Measurements from ENCODE around the gene KCNK10.

Gene KCNK10

GRCh38 chr14:88318406-88318805, 4.7 kb downstream of the KCNK10 start:
- no peak for DNase-seq (ENCODE audit: low read depth)

DNA sequence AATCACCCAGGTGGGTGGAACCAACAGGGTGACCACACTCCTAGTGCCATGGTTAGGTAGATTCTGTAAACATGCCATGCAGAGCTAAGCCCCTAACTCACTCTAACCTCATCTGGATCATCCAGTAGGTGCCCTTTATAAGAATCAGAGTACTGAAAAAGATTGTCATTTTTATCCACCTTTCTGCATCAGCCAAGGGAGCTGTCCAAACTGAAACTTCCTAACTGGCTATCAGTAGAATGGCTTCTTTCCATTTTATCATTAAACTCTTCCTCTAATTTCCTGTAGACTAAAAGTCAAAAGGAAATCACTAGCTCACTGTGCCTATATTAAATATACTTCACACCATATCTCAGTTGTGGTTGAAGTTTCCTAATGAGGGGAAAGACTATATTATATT, 6.5 kb downstream of the KCNK10 start:
- no peak for DNase-seq (ENCODE audit: low read depth)

DNA sequence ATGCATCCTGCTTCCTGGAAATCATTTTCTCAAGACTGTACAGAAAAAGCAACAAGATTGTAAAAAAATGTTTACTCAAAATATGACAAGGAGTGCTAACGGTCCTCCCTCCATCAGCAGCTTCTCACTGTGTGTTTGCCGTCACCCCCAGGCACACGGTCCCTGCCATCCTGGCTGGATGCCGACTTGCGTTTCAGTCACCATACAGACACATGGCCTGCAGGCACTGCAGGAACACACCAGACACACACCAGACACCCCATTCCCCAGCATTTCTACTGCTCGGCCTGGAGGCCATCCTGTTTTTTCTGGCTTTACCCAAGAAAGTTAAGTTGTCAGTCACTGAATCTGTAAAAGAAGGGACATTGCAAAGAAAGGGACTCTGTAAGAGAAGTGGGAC, 10.8 kb downstream of the KCNK10 start:
- DNase-seq (ENCODE audit: low read depth) = no peak

DNA sequence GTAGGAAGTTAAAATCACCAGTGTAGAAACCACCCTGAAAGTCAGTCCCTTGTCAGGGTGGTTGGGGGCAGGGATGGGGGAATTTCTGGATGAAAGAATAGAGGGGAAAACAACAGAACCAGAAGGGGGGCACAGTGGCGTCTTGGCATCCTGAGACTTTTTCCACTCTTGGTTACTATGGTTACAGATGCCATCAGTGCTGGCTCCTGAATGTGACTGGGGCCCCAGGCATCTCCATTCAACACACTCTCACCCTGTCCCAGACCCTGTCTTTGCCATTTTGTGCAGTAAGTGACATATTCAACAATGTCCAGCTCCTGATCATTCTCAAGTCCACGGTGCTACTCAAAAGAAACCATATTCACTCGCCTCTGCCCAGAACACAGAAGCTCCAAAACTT, 11.3 kb downstream of the KCNK10 start:
- DNase-seq (ENCODE audit: low read depth) = no peak

GRCh38 chr14:88310449-88310848, 12.6 kb downstream of the KCNK10 start:
- no peak for DNase-seq (ENCODE audit: low read depth)

DNA sequence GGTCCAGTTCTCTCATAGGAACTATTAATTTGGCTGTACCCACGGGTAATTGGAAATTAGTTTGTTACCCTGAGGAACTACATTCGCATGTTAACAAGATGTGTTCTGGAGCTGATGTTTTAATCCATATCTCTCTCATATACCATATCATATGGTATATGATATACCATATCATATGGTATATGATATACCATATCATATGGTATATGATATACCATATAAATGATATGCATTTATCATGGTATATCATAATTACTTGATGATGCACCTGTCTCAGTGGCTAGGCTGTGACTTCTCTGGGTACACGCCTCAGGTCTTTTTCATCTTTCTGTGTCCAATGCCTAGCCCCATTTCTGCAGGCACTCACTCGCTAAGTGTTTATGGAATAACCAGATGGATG, 13.0 kb downstream of the KCNK10 start:
- DNase-seq (ENCODE audit: low read depth) = no peak

DNA sequence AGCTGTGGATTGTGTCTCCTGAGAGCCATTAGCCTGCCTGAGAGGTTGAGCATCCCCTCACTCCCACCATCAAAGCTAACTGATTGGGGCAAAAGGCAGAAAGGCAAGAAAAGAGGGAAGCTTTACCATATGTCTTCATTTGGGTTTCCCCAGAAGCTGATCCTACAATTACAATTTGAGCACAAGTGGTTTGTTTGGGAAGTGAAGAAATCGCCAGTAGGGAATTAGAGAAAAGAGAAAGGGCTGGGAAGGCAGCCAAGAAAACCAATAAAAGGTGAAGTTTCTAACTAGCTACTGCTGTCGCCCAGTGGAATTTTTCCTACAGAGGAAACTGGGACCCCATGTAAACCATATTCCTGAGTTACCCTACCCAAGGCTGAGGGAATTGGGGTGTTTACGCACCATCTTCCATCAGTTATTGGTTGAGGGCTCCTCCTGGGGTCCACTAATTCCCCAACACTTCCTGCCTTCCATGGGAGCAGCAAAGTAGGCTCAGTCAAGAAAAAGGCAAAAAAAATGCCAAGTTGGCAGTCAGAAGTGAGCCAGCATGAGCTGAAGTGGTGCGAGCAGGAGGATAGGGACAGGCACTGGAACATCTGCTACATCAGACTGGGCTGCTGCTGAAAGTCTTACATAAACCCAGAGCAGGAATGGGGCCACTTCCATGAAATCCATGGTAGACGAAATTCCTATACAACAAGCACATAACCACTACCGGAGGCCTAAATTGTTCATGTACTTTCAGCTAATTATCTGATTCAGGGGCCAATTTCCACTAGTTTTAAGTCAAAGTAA, 17.3 kb downstream of the KCNK10 start:
- DNase-seq (ENCODE audit: low read depth) = no peak

- no peak for DNase-seq (ENCODE audit: low read depth)
Observed at GRCh38 chr14:88303041-88303440, 20.0 kb downstream of the KCNK10 start.

GRCh38 chr14:88301381-88301780, 21.7 kb downstream of the KCNK10 start:
- DNase-seq (ENCODE audit: low read depth) = no peak

GRCh38 chr14:88300817-88301216, 22.3 kb downstream of the KCNK10 start:
- no peak for DNase-seq (ENCODE audit: low read depth)

- DNase-seq (ENCODE audit: low read depth) = no peak
Observed at GRCh38 chr14:88299865-88300530, 23.1 kb downstream of the KCNK10 start.

DNA sequence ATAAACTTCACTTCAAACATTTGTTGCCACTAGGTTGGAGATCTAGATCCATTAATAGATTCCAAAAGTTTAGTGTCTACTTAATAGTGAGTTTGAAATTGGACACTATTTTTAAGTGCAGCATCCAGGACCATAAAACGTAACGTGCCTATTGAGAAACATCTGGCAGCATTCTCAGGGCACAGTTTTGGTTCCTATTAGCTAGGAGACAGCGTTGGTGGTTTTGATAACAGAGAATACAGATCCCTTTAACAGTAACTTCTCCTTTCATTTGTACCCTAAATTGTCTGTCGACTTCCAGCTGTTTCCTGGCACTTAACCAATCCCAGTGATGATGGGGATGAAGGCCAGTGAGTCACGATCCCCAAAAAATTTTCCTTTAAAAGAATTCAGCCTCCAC, 25.8 kb downstream of the KCNK10 start:
- DNase-seq (ENCODE audit: low read depth) = no peak

GRCh38 chr14:88296351-88296750, 26.7 kb downstream of the KCNK10 start:
- DNase-seq (ENCODE audit: low read depth) = no peak

GRCh38 chr14:88289996-88290395, 33.1 kb downstream of the KCNK10 start:
- DNase-seq (ENCODE audit: low read depth) = no peak

GRCh38 chr14:88289234-88289633, 33.8 kb downstream of the KCNK10 start:
- DNase-seq (ENCODE audit: low read depth) = no peak

- no peak for DNase-seq (ENCODE audit: low read depth)
Observed at GRCh38 chr14:88286309-88286708, 36.8 kb downstream of the KCNK10 start.

DNA sequence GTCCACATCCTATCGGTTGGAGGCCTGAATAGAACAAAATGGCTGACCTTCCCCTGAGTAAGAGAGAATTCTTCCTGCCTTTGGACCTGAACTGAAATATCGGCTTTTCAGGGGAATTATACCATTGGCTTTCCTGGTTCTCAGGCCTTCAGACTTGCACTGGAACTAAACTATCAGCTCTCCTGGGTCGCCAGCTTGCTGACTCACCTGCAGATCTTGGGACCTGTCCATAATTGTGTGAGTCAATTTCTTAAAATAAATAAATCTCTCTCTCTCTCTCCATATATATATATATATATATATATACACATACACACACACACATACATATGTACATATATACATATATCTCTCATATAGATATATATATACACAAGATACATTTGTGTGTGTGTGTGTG, 41.6 kb downstream of the KCNK10 start:
- no peak for DNase-seq (ENCODE audit: low read depth)

GRCh38 chr14:88276923-88277596, 46.0 kb downstream of the KCNK10 start:
- DNase-seq (ENCODE audit: low read depth) = no peak

DNA sequence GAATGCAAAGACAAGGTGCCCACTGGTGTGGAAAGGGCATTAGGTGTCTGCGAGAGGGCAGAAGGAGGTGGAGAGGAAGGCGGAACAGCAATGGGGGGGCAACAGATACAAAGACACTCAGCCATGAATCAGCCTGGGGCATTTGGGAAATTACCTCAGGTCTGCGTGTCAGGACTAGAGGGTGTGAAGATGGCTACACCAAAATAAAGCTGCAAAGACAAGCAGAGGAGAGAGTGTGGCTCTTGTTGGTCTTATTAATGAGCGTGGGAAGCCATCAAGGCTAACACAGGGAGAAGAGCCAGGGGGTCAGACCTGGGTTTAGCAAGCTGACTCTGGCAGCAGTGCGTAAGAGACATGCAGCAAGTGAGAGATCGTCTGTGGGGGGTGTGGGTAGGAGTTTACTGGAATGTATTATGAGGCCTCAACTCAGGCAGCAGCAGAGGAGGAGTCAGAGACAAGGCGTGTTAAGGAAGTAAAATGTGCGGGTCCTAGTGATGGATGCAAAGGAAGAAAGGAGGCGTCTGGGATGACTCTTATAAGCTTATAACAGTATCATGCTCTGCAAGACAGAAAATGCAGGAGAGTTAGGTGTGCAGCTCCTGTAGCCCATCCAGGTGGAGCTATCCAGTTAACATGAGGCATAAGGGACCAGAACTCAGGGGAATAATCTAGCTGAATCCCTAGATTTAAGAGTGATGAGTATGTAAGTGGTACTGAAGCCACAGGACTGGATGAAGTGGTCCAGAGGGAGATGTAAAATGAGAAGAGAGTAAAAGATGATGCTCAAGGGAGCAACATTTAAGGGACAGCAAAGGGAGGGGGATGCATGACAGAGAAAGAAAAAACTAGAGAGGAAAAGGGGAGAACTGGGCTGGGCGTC, 50.4 kb downstream of the KCNK10 start:
- DNase-seq (ENCODE audit: low read depth) = no peak

DNA sequence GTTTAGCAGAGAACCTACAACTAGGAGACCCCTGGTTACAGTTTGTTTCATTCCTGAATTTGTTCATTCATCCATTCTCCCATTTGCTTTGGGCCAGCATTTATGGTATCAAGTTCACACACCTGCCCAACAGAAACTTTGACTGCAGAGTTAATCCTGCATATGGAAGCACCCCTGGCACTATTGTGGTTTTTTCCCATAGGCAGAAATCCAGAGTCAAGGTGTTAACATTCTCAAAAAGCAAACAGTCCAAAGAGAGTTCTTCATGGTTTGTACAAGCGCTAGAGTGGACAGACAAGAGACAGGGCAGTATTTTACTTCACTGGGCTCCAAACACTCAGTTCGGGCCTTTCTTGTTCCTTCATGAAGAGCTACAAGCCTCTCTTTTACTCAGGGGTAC, 51.9 kb downstream of the KCNK10 start:
- DNase-seq (ENCODE audit: low read depth) = no peak

GRCh38 chr14:88270776-88271175, 52.3 kb downstream of the KCNK10 start:
- no peak for DNase-seq (ENCODE audit: low read depth)

GRCh38 chr14:88269806-88270420, 53.2 kb downstream of the KCNK10 start:
- no peak for DNase-seq (ENCODE audit: low read depth)
